HG02759 (cell line): ENCODE results near the gene CACUL1.
"Not testable (repeated sequence)": the region's sequence is repeated elsewhere in the genome, so short reads cannot be mapped to it uniquely, and the experiment has no call there.

Experiments used
- ATAC-seq: cut with Tn5 transposase; IDR thresholded peaks from one replicate; pipeline ENCODE4 v1.9.1; 2021; ENCODE audit warnings: mild to moderate bottlenecking, moderate library complexity; ENCODE audit not compliant: unreplicated experiment

CACUL1 gene

DNA sequence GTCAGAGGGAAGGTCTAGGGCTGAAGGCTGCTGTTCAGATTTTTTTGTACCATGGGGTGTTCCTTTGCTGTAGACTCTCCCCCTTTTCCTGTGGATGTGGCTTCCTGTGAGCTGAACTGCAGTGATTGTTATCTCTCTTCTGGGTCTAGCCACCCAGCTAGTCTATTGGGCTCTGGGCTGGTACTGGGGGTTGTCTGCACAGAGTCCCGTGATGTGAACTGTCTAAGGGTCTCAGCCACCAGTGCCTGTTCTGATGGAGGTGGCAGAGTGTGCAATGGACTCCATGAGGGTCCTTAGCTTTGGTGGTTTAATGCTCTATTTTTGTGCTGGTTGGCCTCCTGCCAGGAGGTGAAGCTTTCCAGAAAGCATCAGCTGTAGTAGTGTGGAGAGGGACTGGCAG is 96.6 kb downstream of the CACUL1 start:
- ATAC-seq, result not testable (repeated sequence)

DNA sequence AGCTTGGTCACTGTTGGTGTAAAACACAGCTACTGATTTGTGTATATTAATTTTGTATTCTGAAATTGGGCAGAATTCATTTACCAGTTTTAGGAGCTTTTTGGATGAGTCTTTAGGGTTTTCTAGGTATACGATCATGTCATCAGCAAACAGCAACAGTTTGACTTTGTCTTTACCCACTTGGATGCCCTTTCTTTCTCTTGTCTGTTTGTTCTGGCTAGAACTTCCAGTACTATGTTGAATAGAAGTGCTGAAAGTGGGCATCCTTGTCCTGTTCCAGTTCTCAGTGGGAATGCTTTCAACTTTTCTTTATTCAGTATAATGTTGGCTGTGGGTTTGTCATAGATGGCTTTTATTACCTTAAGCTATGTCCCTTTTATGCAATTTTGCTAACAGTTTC is 109.5 kb downstream of the CACUL1 start:
- not testable (repeated sequence) for ATAC-seq

DNA sequence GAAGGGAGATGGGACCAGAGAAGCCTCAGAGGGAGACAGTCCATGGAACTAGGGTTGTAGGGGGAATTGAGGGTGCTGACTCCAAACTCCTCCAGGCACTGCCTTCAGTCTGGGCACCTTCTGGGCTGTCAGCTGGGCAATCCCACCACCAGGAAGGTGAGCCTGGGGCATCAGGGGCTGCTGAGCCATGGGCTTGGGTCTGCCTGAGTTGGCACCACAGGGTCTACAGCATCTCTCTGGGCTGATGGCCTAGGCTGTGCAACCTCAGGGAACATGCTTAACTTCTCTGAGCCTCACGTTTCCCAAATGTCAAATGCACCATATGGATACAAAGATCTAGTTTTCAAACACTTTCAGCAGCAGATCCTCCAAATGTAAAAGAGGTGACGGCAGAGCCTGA is 112.5 kb downstream of the CACUL1 start:
- ATAC-seq, result no peak

DNA sequence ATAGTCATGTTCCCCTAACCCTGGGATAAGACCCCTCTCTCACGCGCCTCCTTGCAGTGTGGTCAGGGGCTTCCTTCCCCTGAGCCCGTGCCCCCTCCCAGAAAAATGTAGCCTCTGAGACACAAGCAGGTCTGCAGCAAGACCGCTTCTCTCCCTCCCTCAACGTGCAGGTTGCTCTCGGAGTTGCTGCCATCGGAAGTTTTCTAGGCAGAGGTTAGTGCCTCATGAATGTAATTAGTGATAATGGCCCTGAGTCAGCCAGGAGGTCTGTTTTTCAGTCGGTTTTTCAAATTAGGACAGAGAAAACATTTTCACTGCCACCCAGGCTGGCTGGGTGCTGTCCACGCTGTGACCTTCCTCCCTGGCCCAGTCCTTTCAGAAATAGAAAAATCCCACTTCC is 116.1 kb downstream of the CACUL1 start:
- no peak for ATAC-seq

DNA sequence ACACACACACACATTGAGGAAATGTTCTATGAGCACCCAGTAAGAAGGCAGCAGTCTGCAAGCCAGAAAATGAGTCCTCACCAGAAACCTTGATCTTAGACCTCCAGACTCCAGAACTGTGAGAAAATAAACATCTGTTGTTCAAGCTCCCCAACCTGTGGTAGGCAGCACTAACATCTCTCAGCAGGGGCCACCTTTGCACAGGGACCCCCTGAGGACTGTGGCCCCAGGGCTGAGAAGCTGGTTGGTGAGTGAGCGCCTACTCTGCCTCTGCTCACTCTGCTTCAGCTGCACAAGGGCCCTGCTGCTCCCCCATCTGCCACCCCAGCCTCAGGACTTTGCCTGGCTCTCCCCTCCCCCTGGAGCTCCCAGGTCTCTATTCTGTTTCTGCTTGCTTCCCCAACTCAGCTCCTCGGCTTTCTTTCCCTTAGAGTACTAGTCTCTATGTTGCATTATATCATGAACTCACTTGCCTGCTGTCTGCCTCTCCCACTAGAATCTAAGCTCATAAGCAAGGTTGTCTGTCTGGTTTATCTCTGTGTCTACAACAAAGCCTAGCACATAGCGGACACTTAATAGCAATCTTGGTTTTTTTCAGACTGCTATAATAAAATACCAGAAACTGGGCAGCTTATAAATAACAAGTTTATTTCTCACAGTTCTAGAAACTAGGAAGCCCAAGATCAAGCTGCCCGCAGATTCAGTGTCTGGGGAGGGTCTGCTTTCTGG is 118.9 kb downstream of the CACUL1 start:
- ATAC-seq, result no peak

DNA sequence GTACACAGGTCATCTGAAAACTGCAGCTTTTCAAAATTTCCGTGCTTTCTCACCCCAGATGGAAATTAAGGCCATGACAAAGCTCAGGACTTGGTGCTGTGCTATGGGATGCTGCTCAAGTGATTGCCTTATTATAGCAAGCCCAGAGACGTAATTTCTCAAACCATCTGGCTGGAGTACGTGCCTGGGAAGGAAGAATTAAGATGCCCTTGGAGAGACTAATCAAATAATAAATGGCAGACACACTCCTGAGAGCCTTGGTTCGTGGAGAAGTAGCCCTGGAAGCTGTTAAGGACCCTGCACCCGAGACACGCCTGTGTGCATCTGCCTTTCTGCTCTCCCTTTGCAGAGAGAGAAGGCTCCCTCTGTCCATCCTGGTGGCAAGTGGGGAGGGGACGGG is 121.0 kb downstream of the CACUL1 start:
- no peak for ATAC-seq

DNA sequence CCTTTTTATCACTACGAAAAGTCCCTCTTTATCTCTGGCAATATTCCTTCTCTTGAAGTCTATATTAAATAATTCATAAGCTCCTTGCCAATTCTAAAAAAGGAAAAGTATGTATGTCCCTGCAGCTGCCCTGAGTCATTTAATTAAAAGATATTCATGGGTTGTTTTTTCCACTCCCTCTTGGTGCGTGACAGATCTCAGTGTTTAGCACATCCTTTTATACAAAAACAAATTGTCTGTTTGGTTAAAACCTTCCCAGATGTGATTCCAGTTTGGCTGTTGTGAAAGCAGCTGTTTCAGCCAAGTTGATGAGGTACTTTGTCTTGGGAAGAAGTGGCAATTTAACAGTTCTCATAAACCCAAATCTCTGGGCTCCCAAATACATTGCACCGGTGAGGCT is 125.6 kb downstream of the CACUL1 start:
- ATAC-seq, result no peak

DNA sequence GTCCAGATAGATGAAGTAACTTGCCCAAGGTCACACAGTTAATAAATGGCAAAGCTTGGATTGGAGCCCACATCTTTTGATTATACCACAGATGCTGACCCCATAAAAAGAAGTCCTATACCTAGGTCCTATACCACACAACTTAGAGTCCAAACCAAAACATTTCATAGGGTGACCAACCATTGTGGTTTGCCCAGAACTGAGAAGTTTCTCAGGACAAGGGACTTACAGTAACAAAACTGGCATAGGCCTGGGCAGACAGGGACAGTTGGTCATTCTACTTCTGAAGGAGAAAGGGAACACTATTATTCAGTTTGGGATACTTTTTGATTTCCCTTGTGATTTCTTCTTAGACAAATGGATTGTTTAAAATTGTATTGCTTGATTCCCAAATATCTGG is 126.4 kb downstream of the CACUL1 start:
- no peak for ATAC-seq

DNA sequence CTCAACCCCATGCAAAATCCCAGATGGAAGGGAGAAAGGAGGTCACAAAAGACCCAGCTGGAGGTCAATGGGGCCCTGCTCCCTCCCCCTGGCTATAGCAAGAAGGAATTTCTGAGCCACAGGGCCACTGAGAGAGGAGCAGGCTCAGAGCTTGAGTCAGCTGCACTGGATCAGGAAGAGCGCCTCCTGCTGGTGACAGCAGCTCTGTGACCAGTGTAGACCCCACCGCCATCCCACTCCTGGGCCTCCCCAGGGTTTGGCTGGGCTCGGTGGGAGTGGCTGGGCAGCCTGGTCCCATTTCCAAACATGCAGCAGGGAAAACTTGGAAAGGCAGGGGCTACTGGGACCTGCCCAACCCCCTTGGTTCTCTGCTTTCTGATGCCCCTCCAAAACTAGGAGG is 127.8 kb downstream of the CACUL1 start:
- ATAC-seq, result no peak
